Heart left ventricle (tissue), 13 donors: Measurements from ENCODE around the gene SCUBE3.

Source experiments
- CTCF ChIP-seq, 12 donors: fragments of 200-600 bp; sonication (generic) in 4 of 12; IDR thresholded peaks; one replicate each; pipeline versions ENCODE4 v1.5.0 to v1.8.0; 2018 to 2022; ENCODE audit warnings: antibody characterized with exemption in 12 of 12, mild to moderate bottlenecking in 5 of 12
- POLR2A ChIP-seq, 2 donors: fragments of 450-650 bp; IDR thresholded peaks; one replicate each; pipeline ENCODE4 v1.6.1; 2017; ENCODE audit warnings: antibody characterized with exemption in 2 of 2, mild to moderate bottlenecking in 2 of 2, moderate library complexity in 2 of 2
- donor health status: ischemic (EF 13 %, LVEDD 7.1; RV severe dilation, severe dysfunction).
- donor health status: DM: no; HTN: yes; CAD: no.
- donor health status: DM: no; HTN: no; CAD: no.
- donor health status: ischemic (EF 25% LVEDD 6.9; RV normal size, moderate dysfunction).
- donor health status: ischemic (EF 25% LVEDD 5.7; RV mildly dilated, moderate dysfunction).
- donor health status: ischemic (EF 35%, LVEDD 5.7; RV mildly dilated, moderate dysfunction).
- donor health status: nonischemic (EF 11% LVEDD 7.7; RV severe dilation, severe dysfunction).
- donor health status: DM: yes; HTN: yes; CAD: no.
- donor health status: PGD.
- donor health status: ischemic (EF 29% LVEDD 5.4; RV normal size, mild dysfunction).
- donor health status: nonischemic (EF 23%, LVEDD 6.1; RV moderate dilation, normal function).

GRCh38 chr6:35264550-35265274 lies 51.0 kb downstream of the SCUBE3 start:
- TF ChIP-seq CTCF (IDR thresholded peaks at IDR 0.05) = no peak
- TF ChIP-seq POLR2A (IDR thresholded peaks at IDR 0.05) = no peak
